GM12801 (cell line): ENCODE measurements around the gene TRNP1.

Experiments used
- TF ChIP-seq, protein P1 (sequence below): IDR thresholded peaks from one replicate; pipeline ENCODE4 v1.5.1; 2011; ENCODE audit warnings: control low read depth; ENCODE audit not compliant: insufficient read length; ENCODE audit errors: extremely low read depth

The TRNP1 gene

DNA sequence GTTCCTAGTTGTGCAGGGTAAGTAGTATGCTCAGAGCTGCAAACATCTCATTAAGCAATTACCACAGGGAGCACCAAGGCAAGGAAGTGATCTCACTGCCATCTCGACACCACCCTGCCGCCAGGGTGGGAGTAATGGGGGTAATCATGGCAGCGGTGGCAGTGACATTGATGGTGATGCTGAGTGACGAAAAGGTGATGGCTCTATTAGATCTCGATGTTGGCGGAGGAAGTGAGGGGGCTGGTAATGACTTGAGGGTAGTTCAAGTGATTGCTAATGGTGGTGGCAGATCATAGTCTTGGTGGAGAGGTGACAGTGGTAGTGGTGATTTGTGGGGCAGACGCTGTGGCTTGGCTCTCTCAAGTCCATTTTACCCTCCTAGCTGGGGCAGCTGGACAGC lies 44.5 kb downstream of the TRNP1 start:
- TF ChIP-seq, protein P1, sequence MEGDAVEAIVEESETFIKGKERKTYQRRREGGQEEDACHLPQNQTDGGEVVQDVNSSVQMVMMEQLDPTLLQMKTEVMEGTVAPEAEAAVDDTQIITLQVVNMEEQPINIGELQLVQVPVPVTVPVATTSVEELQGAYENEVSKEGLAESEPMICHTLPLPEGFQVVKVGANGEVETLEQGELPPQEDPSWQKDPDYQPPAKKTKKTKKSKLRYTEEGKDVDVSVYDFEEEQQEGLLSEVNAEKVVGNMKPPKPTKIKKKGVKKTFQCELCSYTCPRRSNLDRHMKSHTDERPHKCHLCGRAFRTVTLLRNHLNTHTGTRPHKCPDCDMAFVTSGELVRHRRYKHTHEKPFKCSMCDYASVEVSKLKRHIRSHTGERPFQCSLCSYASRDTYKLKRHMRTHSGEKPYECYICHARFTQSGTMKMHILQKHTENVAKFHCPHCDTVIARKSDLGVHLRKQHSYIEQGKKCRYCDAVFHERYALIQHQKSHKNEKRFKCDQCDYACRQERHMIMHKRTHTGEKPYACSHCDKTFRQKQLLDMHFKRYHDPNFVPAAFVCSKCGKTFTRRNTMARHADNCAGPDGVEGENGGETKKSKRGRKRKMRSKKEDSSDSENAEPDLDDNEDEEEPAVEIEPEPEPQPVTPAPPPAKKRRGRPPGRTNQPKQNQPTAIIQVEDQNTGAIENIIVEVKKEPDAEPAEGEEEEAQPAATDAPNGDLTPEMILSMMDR: no peak

DNA sequence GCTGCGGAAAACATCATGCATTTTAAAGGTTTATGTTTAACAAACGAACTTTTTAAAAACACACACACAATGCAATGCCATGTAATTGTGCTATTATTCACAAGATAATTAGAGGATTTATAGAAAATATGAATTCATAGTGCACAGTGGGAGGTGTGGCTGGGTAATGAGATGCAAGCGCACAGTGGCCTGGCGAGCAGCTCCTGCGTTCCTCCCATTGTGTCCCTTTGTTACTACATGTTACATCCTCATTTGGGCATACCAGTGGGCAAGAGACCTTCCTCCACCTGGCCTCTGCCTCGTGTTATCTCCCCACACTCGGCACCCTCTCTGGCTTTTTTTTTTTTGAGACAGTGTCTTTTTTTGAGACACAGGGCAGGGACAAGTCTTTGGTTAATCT lies 49.2 kb downstream of the TRNP1 start:
- TF ChIP-seq, protein P1: no peak

DNA sequence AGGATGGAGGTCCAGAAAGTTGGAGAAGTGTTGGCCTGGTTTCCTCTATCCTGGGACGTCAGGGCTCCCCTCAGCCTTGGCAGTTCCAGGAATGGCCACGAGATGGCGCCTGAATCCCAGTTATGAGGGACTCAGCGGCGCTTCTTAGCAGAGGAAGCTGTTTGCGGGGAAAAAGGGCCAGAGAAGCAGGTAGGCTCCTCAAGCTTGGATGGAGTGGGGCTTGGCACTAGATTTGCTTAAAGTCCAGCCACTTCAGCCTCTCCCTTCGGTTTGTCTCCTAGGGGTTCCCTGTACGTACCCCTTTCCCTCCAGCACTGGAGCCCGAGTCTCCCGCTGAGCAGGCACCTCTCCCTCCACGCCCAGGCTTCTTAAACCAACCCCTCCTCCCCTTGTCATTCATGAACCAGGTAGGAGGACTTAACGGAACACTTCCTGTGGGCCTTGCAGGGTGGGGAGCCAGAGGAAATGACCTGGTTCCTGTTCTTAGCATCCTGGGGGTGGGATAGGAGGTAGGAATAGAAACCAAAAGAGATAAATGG lies 51.2 kb downstream of the TRNP1 start:
- TF ChIP-seq, protein P1: no peak

DNA sequence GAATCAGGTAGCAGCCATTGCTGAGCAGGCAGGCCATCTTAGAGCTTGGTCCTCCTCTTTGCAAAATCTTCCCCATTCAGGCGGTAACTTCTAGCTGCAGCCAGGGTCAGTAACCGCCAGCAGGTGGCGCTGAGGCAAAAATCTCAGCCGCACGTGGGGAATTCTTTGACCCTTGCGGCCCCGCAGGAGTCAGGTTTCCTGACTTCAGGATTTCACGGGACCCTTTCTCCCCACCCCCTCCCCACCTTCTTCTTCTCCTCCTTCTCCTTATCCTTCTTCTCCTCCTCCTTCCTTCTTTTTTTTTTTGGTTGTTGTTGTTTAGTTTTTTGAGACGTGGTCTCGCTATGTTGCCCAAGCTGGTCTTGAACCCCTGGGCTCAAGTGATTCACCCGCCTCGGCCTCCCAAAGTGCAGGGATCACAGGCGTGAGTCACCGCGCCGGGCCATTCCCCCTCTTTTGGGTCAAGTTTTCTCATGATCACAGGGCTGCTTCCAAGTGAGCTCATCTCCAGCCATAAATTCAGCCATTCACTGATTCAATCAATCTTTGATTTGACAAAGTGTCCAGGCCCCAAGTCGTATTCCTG lies 52.6 kb downstream of the TRNP1 start:
- TF ChIP-seq, protein P1: no peak

DNA sequence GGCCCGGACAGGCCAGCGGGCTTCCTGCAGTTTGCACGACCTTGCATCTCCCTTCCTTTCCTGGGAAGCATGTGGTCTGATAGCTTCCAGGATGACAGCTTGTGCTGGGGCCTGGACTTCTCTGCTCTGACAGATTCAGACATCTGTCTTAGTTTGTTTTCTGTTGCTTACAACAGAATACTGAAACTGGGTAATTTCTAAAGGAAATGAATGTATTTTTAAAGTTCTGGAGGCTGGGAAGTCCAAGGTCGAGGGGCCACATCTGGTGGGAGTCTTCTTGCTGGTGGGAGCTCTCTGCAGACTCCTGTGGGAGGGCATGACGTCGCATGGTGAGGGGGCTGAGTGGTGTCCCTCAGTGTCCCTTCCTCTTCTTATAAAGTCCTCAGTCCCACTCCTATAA lies 54.4 kb downstream of the TRNP1 start:
- TF ChIP-seq, protein P1: no peak

DNA sequence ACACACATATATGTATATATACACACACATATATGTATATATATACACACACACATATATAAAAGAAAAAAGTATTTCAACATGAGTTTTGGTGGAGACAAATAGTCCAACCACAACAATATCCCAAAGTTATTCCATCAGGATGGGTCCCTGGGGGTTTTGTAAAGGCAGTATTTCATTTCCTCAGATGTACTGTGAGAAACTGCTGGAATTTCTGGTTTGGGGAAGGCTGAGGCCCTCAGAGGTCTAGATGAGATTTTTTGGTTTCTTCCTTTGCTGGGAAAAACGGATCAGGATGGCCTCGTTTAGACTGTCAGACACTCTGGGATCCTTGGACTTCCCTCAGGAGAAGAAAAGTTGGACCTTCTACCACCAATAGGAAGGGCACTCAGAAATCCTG lies 55.6 kb downstream of the TRNP1 start:
- TF ChIP-seq, protein P1: no peak

DNA sequence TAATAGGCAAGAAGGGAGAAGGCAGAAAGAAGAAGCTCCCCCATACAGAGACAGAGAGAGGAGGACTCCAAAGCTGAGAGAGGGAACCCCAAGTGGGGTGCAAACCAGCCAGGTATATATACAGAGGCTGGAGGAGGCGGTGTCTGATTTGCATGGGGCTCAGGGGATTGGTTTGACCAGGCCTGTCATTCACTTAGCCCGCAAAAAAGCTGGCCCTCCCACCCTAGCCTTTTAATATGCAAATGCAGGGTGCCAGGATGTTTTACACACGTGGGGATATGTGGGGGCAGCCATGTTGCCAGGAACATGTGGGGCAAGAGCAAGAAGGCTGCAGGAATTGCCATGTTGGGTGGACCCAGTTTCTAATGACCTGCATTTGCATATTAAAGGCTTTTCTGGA lies 56.1 kb downstream of the TRNP1 start:
- TF ChIP-seq, protein P1: no peak
